ENCODE data around the gene REEP3.

GRCh38 chr10:63579371-63580014, 58.3 kb downstream of the REEP3 start:
- no peak for TF ChIP-seq ARNTL (CRISPR knock-in tag; IDR thresholded peaks at IDR 0.05; ENCODE audit: borderline replicate concordance, low read depth)
- no peak for TF ChIP-seq CREB5 (CRISPR knock-in tag; IDR thresholded peaks at IDR 0.05; ENCODE audit: low read depth)
- TF ChIP-seq TCF4 (CRISPR knock-in tag; IDR thresholded peaks at IDR 0.05; ENCODE audit: borderline replicate concordance): no peak
- no peak for TF ChIP-seq SNAI2 (CRISPR knock-in tag; IDR thresholded peaks at IDR 0.05)
- no peak for TF ChIP-seq PATZ1 (CRISPR knock-in tag; IDR thresholded peaks at IDR 0.05; ENCODE audit: borderline replicate concordance)
- no peak for TF ChIP-seq BACH2 (CRISPR knock-in tag; IDR thresholded peaks at IDR 0.05; ENCODE audit: borderline replicate concordance)
- no peak for TF ChIP-seq OSR1 (CRISPR knock-in tag; IDR thresholded peaks at IDR 0.05)
- TF ChIP-seq CSDC2 (CRISPR knock-in tag; IDR thresholded peaks at IDR 0.05): no peak
- TF ChIP-seq ZFP30 (CRISPR knock-in tag; IDR thresholded peaks at IDR 0.05): no peak
- no peak for TF ChIP-seq ZFP3 (CRISPR knock-in tag; IDR thresholded peaks at IDR 0.05)
- no peak for TF ChIP-seq ZC3H10 (CRISPR knock-in tag; IDR thresholded peaks at IDR 0.05)
- TF ChIP-seq GLIS3 (CRISPR knock-in tag; IDR thresholded peaks at IDR 0.05): no peak

Data from SK-N-SH treated with all-trans-retinoic acid at 6 μM for 48 hours (cell line).